LNCaP clone FGC (cell line): Measurements from ENCODE around the gene PCCA.

Experiments used
- DNase-seq: peaks from one replicate; pipeline ENCODE4 v3.0.0-alpha.2; 2011; ENCODE audit warnings: low read depth
- H3K4me3 ChIP-seq: 2 replicates; pipeline ENCODE4 v1.5.1; 2011; ENCODE audit warnings: mild to moderate bottlenecking, low read depth, low read length, control low read depth
- CTCF ChIP-seq: IDR thresholded peaks from 2 replicates; pipeline ENCODE4 v1.5.1; 2012; ENCODE audit warnings: mild to moderate bottlenecking; ENCODE audit not compliant: control insufficient read depth, insufficient read depth; ENCODE audit errors: extremely low read depth

The PCCA gene

DNA sequence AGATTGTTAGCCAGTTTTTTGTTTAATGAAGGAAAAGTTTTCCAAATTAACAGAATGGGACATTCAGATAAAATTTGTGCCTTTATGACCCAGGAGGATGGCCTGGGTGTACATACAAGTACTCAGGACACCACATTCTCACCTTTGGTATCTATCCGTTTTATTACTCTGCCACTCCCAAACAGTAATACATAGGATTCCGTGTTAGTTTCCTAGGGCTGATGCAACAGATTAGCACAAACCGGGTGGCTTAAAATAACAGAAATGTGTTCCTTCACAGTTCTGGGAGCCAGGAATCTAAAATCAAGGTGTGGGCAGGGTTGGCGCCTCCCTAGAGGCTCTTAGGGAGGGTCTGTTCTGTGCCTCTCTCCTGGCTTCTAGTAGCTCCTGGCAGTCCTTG is 369.8 kb downstream of the PCCA start:
- no peak overlapping the region for H3K4me3 ChIP-seq
- DNase-seq = no peak
- no peak for TF ChIP-seq CTCF

- no peak overlapping the region for H3K4me3 ChIP-seq
- no peak for TF ChIP-seq CTCF
- DNase-seq = no peak
These were observed 370.9 kb downstream of the PCCA start for GRCh38 chr13:100459747-100460146.

- no peak overlapping the region for H3K4me3 ChIP-seq
- DNase-seq = no peak
These were observed 371.4 kb downstream of the PCCA start for GRCh38 chr13:100460266-100460665.

GRCh38 chr13:100460791-100461190 is 371.9 kb downstream of the PCCA start:
- DNase-seq = no peak
- TF ChIP-seq CTCF = no peak
- H3K4me3 ChIP-seq = no peak overlapping the region

More at GRCh38 chr13:100460266-100460665, 371.4 kb downstream of the PCCA start:
- TF ChIP-seq CTCF = no peak

DNA sequence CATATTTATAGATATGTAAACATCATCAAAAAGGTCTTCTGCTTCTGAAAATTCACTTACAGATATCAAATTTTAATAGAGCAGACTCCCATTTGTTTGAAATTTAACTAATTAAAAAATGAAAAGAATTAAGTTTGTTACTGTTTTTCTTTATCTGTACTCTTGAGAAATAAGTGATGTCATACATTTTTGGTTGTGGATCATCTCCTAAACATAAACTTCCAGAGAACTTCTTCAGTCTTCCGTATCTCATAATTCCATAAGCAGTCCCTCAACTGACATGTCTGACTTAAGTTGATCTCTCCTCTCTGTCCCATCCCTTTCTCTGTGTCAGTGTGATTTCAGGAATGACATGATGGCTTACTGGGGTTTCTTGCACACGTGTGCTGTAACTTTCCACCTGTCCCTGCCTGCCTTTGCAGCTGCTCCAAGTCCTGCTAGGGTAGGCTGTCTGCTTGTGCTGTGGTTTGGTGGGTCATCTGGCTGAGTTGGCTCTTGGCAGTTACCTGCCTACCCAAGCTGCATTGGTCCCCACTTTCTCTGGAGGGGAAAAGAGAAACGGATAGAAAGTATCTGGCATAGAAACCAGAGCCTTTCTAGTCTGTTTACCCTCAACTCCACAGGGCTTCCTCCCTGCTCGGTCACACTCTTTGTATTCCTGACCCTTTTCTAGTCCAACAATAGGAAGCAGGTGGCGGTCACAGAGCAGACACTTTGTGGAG is 372.6 kb downstream of the PCCA start:
- no peak overlapping the region for H3K4me3 ChIP-seq
- no peak for TF ChIP-seq CTCF
- no peak for DNase-seq

- no peak for TF ChIP-seq CTCF
These were observed 375.1 kb downstream of the PCCA start for GRCh38 chr13:100464006-100464405.

GRCh38 chr13:100465558-100465957 is 376.7 kb downstream of the PCCA start:
- DNase-seq = no peak
- no peak for TF ChIP-seq CTCF
- no peak overlapping the region for H3K4me3 ChIP-seq

More at GRCh38 chr13:100464006-100464405, 375.1 kb downstream of the PCCA start:
- H3K4me3 ChIP-seq = no peak overlapping the region
- DNase-seq = no peak
